GM21529 (cell line): ENCODE results near the gene TBXAS1.
A peak's percentile ranks its signal among the peaks of the same experiment; 100 is the strongest.
"Not testable (repeated sequence)": the region's sequence is repeated elsewhere in the genome, so short reads cannot be mapped to it uniquely, and the experiment has no call there.

Experiments used
- ATAC-seq: cut with Tn5 transposase; IDR thresholded peaks from one replicate; pipeline ENCODE4 v1.9.1; 2021; ENCODE audit not compliant: unreplicated experiment

Gene TBXAS1

DNA sequence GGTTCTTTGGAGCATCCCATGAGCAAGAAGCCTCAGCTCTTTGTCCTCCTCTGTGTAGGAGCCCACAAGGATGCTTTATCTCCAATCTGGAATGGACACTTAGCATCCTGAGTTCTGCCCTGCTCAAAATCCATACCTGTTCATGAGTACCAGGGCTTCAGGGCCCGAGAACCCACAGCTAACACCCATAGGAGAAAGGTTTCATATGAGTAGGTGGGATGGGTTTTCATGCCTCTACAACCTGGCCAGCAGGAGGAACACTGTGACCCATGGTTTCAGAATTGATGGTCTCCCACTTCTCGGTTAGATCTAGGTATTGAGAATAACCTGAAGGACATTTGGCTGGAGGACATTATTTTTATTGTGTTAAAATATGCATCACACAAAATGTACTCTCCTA lies 57.8 kb downstream of the TBXAS1 start:
- ATAC-seq = no peak

DNA sequence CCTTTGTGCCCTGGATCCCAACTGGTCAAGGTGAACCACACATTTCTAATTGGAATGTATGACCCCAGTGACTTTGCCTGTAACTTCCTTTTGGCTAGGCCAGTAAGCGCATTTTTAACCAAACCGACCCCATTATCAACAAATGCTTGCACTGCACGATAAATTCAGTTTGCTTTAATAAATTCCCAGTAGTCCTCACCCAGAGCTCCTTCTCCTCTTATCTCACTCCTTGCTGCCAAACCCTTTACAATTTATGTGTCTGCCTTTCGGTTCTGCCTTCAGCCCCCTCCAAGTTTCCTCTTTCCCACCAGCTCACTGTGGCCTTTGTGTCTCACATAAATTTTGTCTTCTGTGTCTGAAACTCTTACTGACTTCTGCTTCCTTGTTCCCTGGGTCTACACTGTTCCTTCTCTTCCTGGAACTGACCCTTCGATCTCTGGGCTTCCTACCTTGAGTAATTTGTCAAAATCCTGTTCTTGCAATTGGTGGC lies 59.0 kb downstream of the TBXAS1 start:
- ATAC-seq = no peak

- ATAC-seq = no peak
Observed at GRCh38 chr7:139889186-139889871, 60.3 kb downstream of the TBXAS1 start.

DNA sequence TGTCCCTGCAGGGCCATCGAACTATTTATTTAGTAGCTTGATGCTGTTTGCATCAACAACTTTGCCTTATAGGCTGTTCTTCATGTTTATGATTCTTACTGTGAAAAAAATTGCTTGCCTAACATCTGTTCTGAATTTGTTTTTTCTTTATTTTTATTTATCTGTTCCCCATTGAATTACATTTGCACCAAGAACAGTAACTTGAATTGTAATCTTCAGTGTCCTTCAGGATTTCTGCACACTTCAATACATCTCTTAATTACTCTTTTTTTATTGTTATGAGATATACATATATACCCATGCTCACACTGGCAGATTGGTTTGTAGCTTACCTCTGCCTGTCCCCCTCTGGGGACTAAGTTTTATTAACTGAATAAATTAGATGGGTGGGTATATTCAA lies 64.4 kb downstream of the TBXAS1 start:
- ATAC-seq = no peak

DNA sequence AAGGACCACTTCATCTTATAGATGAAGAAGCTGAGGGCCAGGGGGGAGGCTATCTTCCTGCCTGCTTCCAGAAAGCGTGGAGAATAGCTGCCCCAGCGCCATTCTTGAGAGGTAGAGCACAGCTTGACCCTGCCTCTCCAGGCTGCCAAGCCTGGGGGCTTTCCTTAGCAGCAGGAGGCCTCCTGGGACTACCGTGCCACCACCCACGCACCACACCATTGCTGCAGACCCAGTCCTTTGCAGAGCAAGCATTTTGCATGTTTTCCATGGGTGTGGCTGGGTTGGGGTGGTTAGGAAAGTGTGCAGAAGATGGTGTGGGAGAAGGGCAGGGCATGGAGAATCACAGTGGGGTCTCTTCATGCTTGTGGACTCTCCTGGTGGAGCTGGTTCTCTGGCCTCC lies 64.9 kb downstream of the TBXAS1 start:
- ATAC-seq = peak; percentile 79

DNA sequence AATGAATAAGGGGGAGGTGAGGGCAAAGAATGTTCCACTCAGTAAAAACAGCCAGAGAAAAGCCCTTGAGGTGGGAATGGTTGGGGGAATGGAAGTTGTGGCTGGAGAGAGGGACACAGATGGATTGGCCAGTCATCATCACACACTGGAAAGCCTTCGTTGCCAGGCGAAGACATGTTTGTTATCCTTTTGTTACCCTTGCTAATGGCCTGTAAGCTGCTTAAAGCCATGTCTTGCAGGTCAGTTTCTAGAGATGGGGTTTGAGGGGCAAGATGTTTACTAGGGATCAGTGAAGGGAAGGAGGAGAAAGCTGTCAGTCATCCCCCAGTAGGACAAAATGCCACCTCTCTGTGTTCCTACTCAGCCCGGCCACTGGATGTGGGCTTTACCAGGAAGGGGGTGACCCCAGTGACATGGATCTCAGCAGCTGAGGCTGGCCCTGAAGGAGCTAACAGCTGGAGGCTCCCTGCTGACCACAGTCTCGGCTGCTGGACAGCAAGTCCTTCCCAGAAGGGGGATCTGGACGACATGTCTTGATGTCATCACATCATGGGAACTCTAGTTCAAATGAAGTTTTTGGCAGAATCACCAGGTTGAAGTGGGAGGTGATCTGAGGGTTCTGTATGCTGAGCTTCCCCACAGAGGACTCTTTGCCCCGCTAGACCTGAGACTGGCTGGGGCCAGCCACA lies 66.2 kb downstream of the TBXAS1 start:
- ATAC-seq = no peak

DNA sequence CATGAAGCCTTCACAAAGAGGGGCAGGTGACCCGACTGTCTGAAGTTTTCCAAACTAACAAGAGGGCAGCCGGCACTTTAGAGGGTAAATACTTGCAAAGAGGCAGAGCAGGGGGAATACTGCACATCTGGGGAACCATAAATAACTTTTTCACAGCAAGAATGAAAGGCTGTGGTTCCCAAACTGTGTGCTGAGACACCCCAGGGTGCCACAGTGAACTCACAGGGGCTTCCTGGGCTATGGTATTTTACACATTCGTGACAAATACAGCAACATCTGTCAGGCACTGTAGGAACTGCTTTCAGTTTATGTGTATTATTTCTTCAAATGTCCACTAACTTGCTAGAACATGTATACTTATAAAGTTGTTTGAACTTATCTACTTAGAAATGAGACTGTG lies 67.2 kb downstream of the TBXAS1 start:
- no peak for ATAC-seq

- ATAC-seq = no peak
Observed at GRCh38 chr7:139896831-139897230, 67.8 kb downstream of the TBXAS1 start.

GRCh38 chr7:139897422-139898090 lies 68.5 kb downstream of the TBXAS1 start:
- ATAC-seq = no peak

GRCh38 chr7:139898483-139898882 lies 69.4 kb downstream of the TBXAS1 start:
- no peak for ATAC-seq

DNA sequence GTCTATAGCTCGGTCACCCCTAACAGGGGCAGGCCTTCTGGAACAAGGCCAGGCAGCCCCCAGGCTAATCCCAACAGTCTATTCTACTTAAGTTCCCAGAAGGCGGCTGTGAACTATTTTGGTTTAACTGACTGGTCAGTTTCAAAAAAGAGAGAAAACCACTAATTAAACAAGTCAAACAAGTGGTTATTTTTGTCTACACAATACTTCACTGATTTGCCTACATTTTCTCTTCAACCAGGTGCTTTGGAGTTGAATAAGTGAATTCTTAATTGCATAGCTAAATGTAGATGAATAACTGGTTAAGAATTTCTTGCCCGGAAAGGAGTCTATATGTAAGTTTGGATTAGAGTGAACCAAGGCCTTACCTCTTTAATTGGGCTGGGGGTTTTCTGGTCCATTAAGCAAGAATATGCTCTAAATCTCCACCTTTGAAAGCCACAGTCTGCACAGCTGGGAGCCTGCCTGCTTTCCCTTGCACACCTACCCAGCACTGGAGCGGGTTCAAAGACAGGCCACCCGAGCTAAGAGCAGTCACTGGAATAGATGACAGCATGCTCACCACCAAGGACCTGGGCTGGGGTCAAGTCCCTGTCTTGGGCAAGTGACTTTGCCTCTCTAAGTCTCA lies 70.4 kb downstream of the TBXAS1 start:
- no peak for ATAC-seq

- no peak for ATAC-seq
Observed at GRCh38 chr7:139900326-139900725, 71.3 kb downstream of the TBXAS1 start.

DNA sequence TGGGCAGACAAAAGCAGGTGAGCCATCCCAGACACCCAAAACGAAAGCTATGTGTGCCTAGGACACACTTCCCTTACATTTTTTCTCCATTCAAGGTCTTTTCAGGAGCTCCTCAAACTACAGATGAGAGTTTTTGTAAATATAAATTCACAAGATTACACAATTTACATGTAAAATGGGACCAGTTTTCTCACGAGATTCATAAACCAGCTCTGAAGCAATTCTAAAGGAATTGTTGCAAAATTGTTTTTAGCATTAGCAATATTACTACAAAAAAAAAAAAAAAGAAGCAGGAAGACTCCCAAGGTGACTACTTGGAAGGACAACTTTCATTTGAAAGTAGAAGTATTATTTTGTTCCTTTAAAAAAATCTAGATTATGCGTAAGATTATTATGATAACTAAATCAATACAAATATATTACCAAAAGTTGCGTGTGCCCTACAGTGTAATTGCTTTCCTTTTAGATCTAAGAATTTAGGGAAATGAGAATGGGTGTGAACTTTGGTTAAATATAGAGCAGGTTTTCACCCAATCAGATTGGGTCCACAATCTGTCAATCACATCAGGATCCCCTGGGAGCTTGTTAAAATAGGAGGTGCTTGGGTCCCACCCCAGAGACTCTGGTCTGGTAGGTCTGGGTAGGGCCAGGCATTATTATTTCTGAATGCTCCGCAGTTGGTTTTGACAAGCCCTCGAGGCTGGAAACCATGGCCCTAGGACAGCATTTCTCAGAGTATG lies 72.2 kb downstream of the TBXAS1 start:
- ATAC-seq = no peak

GRCh38 chr7:139901901-139902300 lies 72.8 kb downstream of the TBXAS1 start:
- no peak for ATAC-seq

- ATAC-seq = no peak
Observed at GRCh38 chr7:139902436-139903102, 73.5 kb downstream of the TBXAS1 start.

DNA sequence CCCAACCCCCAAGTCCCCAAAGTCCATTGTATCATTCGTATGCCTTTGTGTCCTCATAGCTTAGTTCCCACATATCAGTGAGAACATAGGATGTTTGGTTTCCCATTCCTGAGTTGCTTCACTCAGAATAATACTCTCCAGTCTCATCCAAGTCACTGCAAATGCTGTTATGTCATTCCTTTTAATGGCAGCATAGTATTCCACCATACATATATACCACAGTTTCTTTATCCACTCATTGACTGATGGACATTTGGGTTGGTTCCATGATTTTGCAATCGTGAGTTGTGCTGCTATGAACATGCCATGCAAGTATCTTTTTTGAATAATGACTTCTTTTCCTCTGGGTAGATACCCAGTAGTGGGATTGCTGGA lies 74.0 kb downstream of the TBXAS1 start:
- ATAC-seq = not testable (repeated sequence)

DNA sequence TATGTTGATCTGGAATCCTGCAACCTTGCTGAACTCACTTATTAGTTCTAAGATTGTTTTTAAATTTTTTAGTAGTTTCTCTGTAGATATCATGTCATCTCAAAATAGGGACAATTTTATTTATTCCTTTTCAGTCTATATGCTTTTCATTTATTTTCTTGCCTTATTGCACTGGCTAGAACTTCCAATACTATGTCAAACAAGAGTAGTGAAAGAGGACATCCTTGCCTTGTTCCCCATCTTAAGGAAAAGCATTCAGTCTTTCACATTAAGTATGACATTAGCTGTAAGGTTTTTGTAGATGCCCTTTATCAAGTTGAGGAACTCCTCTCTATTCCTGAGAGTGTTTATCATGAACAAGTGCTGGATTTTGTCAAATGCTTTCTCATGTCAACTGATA lies 77.8 kb downstream of the TBXAS1 start:
- no peak for ATAC-seq

- ATAC-seq = no peak
Observed at GRCh38 chr7:139908792-139909191, 79.7 kb downstream of the TBXAS1 start.

DNA sequence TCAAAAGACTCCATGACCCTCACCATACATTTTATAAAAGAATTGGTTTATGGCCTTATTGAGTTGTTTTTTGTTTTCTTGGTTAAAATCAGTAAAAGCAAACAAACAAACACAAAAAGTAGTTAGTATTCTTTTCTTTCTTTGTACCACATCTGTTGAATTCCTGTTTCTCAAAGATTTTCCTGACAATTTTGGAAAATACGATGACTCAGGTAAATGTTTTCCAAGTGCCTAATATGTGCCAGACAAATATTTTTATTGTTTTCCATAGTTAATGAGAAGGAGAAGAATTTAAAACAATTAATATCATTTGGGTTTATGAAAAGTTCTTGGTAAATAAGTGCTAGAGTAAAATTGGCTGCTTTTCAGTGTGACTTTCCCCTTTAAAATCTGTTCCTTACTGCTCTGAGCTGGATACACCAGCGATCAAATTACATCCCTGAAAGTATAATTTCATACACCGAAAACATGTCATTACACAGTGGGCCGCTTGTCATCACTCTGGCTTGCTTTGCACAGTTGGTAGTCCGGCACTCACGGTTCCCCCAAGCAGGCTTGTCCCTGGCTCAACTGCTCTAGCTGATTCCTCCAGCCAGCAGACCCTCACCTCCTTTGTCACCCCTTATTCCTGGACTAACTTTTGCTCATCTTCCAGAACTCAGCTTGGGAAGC lies 80.5 kb downstream of the TBXAS1 start:
- no peak for ATAC-seq
